T-helper 1 cell treated with Interleukin-12 subunit alpha and Interleukin-12 subunit beta and Interleukin-4 antibody, amounts not matched to agents 30 ng/mL and 1 ng/mL, for 36 hours (primary cell): Measurements from ENCODE around the gene UNC119. TPM values are rescaled to one million over a fixed set of nuclear protein-coding genes. Genes with fewer than 3 reads are reported as not detected.
"Not testable (repeated sequence)": the region's sequence is repeated elsewhere in the genome, so short reads cannot be mapped to it uniquely, and the experiment has no call there.

Source experiments
- intact Hi-C: fragments of 100-400 bp; cut with micrococcal nuclease; formaldehyde crosslinking; loops from one replicate; pipeline ENCODE4 v1.15.1; 2024
- total RNA-seq: library from RNA; stranded (reverse); gene quantifications from 2 replicates; pipeline ENCODE4 v1.2.3, GENCODE V29; 2022

Gene UNC119
- total RNA-seq, 1 donor from 2014 or later: 138 TPM

- intact Hi-C loops: no loop called here
Measured at GRCh38 chr17:28526381-28526780, 26.0 kb downstream of the UNC119 start.

GRCh38 chr17:28524476-28525424, 27.7 kb downstream of the UNC119 start:
- intact Hi-C loops: no loop called here

GRCh38 chr17:28523876-28524275, 28.5 kb downstream of the UNC119 start:
- intact Hi-C loops: no loop called here

- intact Hi-C loops: no loop called here
Measured at GRCh38 chr17:28523186-28523585, 29.2 kb downstream of the UNC119 start.

DNA sequence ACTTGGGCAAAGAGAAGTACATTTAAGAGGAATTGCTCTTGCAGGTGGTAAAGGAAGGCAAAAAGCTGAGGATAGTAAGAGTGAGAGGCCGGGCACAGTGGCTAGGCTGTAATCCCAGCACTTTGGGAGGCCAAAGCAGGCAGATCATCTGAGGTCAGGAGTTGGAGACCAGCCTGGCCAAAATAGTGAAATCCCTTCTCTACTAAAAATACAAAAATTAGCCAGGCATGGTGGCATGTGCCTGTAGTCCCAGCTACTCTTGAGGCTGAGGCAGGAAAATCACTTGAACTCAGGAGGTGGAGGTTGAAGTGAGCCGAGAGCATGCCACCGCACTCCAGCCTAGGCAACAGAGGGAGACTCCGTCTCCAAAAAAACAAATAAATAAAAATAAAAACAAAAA, 30.1 kb downstream of the UNC119 start:
- intact Hi-C loops: not testable (repeated sequence)

DNA sequence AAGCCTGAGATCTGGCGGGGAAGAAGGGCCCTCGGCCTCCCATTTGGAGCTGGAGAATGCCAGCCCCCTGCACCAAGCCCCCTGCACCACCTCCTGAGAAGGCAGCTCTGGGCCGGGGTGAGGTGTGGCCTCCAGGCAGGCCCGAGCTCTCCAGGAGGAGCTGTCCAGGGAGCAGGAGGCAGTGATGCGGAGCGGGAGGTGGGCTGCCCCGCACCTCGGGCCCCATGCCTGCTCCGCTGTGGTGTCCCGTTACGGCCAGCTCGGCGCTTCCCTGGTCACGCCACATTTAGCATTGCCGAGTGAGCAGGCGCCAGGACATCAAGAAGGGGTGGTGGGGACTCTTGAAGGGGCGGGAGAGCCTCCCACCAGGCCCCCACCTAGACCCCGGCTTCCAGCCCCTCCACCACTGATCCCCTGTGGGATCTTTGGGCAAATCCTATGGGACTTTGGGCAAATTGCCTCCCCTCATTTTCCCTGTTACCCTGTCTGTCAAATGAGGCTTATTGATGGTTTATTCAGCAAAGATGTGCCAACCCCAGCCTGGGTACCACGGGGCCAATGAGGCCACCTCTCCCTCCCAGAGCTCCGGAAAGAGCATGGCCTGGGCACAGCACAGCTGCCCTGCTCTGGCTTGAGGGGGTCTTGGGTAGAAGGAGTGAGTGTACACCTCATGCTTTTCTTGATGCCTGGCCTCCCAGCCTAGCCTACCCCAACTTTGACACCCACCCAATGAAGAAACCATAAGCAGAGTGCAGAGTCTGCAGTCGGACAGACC, 30.9 kb downstream of the UNC119 start:
- intact Hi-C loops: no loop called here

GRCh38 chr17:28520687-28521086, 31.7 kb downstream of the UNC119 start:
- intact Hi-C loops: no loop called here

DNA sequence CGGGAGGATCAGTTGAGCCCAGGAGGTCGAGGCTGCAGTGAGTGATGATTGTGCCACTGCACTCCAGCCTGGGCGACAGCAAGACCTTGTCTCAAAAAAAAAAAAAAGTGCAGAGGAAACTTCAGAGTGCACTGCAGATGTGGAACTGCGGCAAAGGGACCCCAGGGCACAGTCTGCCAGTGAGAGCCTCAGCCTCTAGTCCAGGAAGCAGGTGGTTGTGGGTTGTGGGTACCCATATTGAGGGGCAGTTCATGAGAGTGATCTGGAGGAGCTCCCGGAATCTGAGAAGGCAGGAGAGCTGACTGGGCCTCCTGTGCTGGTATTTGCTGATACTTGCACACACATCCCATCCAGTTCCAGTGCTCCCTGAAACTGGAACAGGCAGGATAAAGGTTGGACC, 33.2 kb downstream of the UNC119 start:
- intact Hi-C loops: no loop called here

- intact Hi-C loops: no loop called here
Measured at GRCh38 chr17:28518578-28518977, 33.8 kb downstream of the UNC119 start.

- intact Hi-C loops: no loop called here
Measured at GRCh38 chr17:28518132-28518531, 34.3 kb downstream of the UNC119 start.

GRCh38 chr17:28515518-28515917, 36.9 kb downstream of the UNC119 start:
- intact Hi-C loops: no loop called here

GRCh38 chr17:28514561-28515002, 37.8 kb downstream of the UNC119 start:
- intact Hi-C loops: no loop called here

GRCh38 chr17:28513476-28513875, 38.9 kb downstream of the UNC119 start:
- intact Hi-C loops: no loop called here

DNA sequence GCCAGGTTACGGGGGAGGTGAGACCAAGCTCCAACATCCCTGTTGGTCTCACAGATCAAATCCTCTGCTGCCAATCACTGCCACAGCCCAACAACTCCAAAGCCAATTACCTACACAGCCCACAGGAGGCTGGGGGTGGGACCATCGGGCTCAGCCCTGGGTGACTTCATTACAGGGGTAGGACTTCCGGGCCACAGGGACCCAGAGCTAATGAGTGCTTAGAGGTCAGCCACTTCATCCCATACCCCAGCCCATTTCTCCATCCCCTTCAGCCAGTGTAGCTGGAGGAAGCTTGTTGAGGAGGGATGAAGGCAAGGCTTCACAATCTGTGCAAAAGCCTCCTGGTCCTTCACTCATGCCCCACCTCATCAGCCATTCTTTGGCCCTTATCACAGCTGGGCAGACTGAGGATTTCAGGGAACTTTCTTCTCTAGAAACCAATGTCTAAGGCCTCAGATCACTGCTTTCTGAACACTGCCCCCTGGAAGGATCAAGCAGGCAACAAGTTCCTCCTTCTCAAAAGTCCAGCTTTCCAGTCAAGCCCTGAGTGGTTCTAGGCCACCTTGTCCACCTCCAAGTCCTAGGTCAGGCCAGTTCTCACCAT, 40.5 kb downstream of the UNC119 start:
- intact Hi-C loops: no loop called here

DNA sequence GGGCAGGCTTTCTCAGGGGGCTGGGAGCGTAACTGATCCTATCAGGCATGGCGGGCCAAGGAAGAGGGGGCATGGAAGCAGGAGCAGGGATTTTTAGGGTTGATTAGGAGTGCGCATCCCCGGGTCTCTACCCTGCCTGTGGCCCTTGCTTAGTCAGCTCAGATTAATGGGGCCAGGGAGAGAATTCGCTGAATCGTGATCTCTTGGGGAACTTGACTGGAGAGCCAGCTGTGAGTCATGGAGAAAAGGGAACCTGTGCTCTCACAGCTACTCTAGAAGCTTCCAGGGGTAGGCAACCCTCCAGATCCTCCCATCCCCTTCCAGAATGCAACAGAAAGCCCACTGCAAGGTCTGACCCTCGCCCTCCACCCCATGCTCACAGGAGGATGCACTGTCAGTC, 42.6 kb downstream of the UNC119 start:
- intact Hi-C loops: no loop called here

DNA sequence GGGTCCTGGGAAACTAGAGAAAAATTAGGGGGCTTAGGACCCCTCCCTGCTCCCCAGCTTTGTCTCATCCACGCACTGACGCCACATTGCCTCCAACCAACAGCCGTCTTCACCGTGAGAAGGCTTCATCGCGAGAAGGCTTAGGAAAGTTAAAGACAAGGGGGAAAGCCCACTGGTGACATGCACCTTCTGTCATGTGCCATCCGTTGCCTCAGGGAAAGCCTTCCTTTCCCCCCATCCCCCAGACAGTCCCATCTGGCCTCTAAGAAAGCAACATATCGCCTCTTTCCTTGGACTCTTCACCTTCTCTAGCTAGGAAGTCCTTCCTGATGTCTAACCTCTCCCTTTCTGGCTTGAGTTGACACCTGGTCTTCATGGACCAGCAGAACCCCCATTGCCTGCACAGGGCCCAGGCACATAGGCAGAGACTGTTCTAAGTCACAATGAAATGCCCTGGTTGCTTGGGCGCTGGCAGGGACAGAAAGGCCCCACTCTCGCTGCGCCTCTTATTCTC, 44.2 kb downstream of the UNC119 start:
- intact Hi-C loops: no loop called here

- intact Hi-C loops: no loop called here
Measured at GRCh38 chr17:28507567-28508203, 44.7 kb downstream of the UNC119 start.

GRCh38 chr17:28506763-28507487, 45.5 kb downstream of the UNC119 start:
- intact Hi-C loops: no loop called here

GRCh38 chr17:28505986-28506665, 46.3 kb downstream of the UNC119 start, which contains the start of gene FOXN1:
FOXN1 (plus strand) TSS chr17:28506348; CDS start chr17:28523970, 17,622 bp downstream.
- intact Hi-C loops: no loop called here

DNA sequence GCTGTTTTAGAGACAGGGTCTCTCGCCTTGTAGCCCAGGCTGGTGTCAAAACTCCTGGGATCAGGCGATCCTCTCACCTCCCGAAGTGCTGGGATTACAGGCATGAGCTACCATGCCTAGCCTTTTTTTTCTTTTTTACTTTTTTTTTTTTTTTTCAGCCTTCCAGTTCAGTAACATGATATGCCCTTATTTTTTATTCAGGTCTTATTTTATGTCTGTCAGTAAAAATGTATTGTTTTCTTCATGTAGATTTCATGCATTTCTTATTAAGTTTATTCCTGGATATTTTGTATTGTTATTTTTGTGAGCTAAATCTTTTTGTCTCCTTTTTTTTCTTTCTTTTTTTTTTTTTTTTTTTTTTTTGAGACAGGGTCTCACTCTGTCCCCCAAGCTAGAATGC, 49.0 kb downstream of the UNC119 start:
- intact Hi-C loops: no loop called here
